KMS-11 (cell line): ENCODE measurements around the gene VEPH1.

ENCODE experiments used
- H2AFZ ChIP-seq: fragments of 200-600 bp; sonication (generic); 2 replicates; pipeline ENCODE4 v1.6.1; 2016; ENCODE audit warnings: antibody characterized with exemption, mixed run types, low read depth
- H3K27ac ChIP-seq: fragments of 200-600 bp; sonication (generic); 2 replicates; pipeline ENCODE4 v1.6.1; 2016; ENCODE audit warnings: mild to moderate bottlenecking, mixed run types
- H3K27me3 ChIP-seq: fragments of 200-600 bp; sonication (generic); 2 replicates; pipeline ENCODE4 v1.6.1; 2017; ENCODE audit warnings: mild to moderate bottlenecking, low read depth, mixed run types, moderate library complexity; ENCODE audit not compliant: insufficient read depth
- H3K36me3 ChIP-seq: fragments of 200-600 bp; sonication (generic); 2 replicates; pipeline ENCODE4 v1.6.1; 2017; ENCODE audit warnings: mild to moderate bottlenecking, mixed run types; ENCODE audit not compliant: insufficient read depth
- H3K4me1 ChIP-seq: fragments of 200-600 bp; sonication (generic); 2 replicates; pipeline ENCODE4 v1.6.1; 2016; ENCODE audit warnings: mild to moderate bottlenecking, low read depth, mixed run types; ENCODE audit not compliant: poor library complexity, severe bottlenecking
- H3K4me2 ChIP-seq: fragments of 200-600 bp; sonication (generic); 2 replicates; pipeline ENCODE4 v1.7.0; 2016; ENCODE audit warnings: mild to moderate bottlenecking, mixed run types
- H3K4me3 ChIP-seq: fragments of 200-600 bp; sonication (generic); IDR thresholded peaks from 2 replicates; pipeline ENCODE4 v1.6.1; 2017; ENCODE audit warnings: low read depth, low read length, mixed read lengths; ENCODE audit not compliant: insufficient read depth
- H3K79me2 ChIP-seq: fragments of 200-600 bp; sonication (generic); 2 replicates; pipeline ENCODE4 v1.6.1; 2016; ENCODE audit warnings: low read depth, mixed run types; ENCODE audit not compliant: insufficient read depth
- H3K9ac ChIP-seq: fragments of 200-600 bp; sonication (generic); 2 replicates; pipeline ENCODE4 v1.6.1; 2016; ENCODE audit warnings: mild to moderate bottlenecking, mixed run types
- H4K20me1 ChIP-seq: fragments of 200-600 bp; sonication (generic); 2 replicates; pipeline ENCODE4 v1.6.1; 2016; ENCODE audit warnings: mild to moderate bottlenecking, mixed run types; ENCODE audit not compliant: insufficient read depth
- CTCF ChIP-seq: fragments of 200-600 bp; sonication (generic); conservative IDR thresholded peaks from 2 replicates; pipeline ENCODE4 v1.6.1; 2017; ENCODE audit warnings: low read depth, mild to moderate bottlenecking, antibody characterized with exemption, low read length, moderate library complexity, mixed read lengths

Gene VEPH1

GRCh38 chr3:157442729-157443128, 60.5 kb downstream of the VEPH1 start:
- Histone ChIP-seq H3K4me3 (no peak overlapping the region), H4K20me1 (no peaks in the 10 kb centered on the region), H2AFZ (no peak overlapping the region), H3K79me2 (no peaks in the 10 kb centered on the region), H3K4me1 (no peaks in the 10 kb centered on the region), H3K27me3 (no peaks in the 10 kb centered on the region), H3K9ac (no peak overlapping the region), H3K27ac (no peak overlapping the region), H3K36me3 (no peaks in the 10 kb centered on the region), H3K4me2 (no peak overlapping the region)
- TF ChIP-seq CTCF: no peak

- Histone ChIP-seq H3K27me3 (no peaks in the 10 kb centered on the region), H3K4me2 (no peak overlapping the region), H3K79me2 (no peaks in the 10 kb centered on the region), H3K4me3 (no peak overlapping the region), H4K20me1 (no peaks in the 10 kb centered on the region), H3K9ac (no peak overlapping the region), H3K36me3 (no peaks in the 10 kb centered on the region), H2AFZ (no peak overlapping the region), H3K27ac (no peak overlapping the region), H3K4me1 (no peaks in the 10 kb centered on the region)
- TF ChIP-seq CTCF: no peak
Measured at GRCh38 chr3:157441102-157441624, 62.1 kb downstream of the VEPH1 start.

- H3K27ac ChIP-seq: no peak overlapping the region
- H3K4me1 ChIP-seq: no peaks in the 10 kb centered on the region
- H3K36me3 ChIP-seq: no peaks in the 10 kb centered on the region
- no peaks in the 10 kb centered on the region for H3K27me3 ChIP-seq
- H3K4me3 ChIP-seq: no peak overlapping the region
- H2AFZ ChIP-seq: no peak overlapping the region
- no peak overlapping the region for H3K9ac ChIP-seq
- no peaks in the 10 kb centered on the region for H4K20me1 ChIP-seq
- no peak overlapping the region for H3K4me2 ChIP-seq
- no peaks in the 10 kb centered on the region for H3K79me2 ChIP-seq
- no peak for TF ChIP-seq CTCF
Measured at GRCh38 chr3:157438194-157438730, 65.0 kb downstream of the VEPH1 start.

- TF ChIP-seq CTCF: no peak
- H2AFZ ChIP-seq: no peak within 1 kb of the TSS
- H3K27me3 ChIP-seq: no peaks in the 10 kb centered on the region
- no peaks in the 10 kb centered on the region for H3K4me1 ChIP-seq
- no peak within 1 kb of the TSS for H3K4me3 ChIP-seq
- H3K9ac ChIP-seq: no peak within 1 kb of the TSS
- no peak within 1 kb of the TSS for H3K27ac ChIP-seq
- no peak within 1 kb of the TSS for H3K4me2 ChIP-seq
- no peaks in the 10 kb centered on the region for H3K79me2 ChIP-seq
- H3K36me3 ChIP-seq: no peaks in the 10 kb centered on the region
- H4K20me1 ChIP-seq: no peaks in the 10 kb centered on the region
Measured at GRCh38 chr3:157436583-157437291, 66.5 kb downstream of the VEPH1 start, which contains the start of gene PTX3. Gene PTX3, plus strand, starts transcription at chr3:157436850. Its CDS starts 84 bp downstream, at chr3:157436934.
